CD1c-positive myeloid dendritic cell (primary cell): ENCODE results near the gene CDC42BPA.
"Not testable (repeated sequence)": the region's sequence is repeated elsewhere in the genome, so short reads cannot be mapped to it uniquely, and the experiment has no call there.

Experiments used
- DNase-seq: peaks from one replicate; pipeline ENCODE4 v3.0.0-alpha.2; 2016; ENCODE audit errors: extremely low spot score

Gene CDC42BPA

GRCh38 chr1:227336136-227336535 lies 17.8 kb upstream of the CDC42BPA start:
- not testable (repeated sequence) for DNase-seq

GRCh38 chr1:227335242-227336020 lies 17.1 kb upstream of the CDC42BPA start:
- DNase-seq, result no peak

GRCh38 chr1:227333423-227333822 lies 15.1 kb upstream of the CDC42BPA start:
- DNase-seq, result no peak

- DNase-seq, result no peak
These were observed 12.2 kb upstream of the CDC42BPA start for GRCh38 chr1:227330279-227331076.

GRCh38 chr1:227328405-227329019 lies 10.2 kb upstream of the CDC42BPA start:
- DNase-seq, result no peak

GRCh38 chr1:227325156-227325555 lies 6.9 kb upstream of the CDC42BPA start:
- DNase-seq, result no peak

- DNase-seq, result no peak
These were observed 5.6 kb upstream of the CDC42BPA start for GRCh38 chr1:227323967-227324268.

GRCh38 chr1:227323171-227323966 lies 5.1 kb upstream of the CDC42BPA start:
- no peak for DNase-seq

- no peak for DNase-seq
These were observed 4.1 kb upstream of the CDC42BPA start for GRCh38 chr1:227322376-227322775.

GRCh38 chr1:227321035-227321434 lies 2.7 kb upstream of the CDC42BPA start:
- no peak for DNase-seq

- no peak for DNase-seq
These were observed 2.2 kb upstream of the CDC42BPA start for GRCh38 chr1:227320476-227320875.

- DNase-seq, result peak; percentile 5
These were observed 738 bp upstream of the CDC42BPA start for GRCh38 chr1:227318853-227319607.

GRCh38 chr1:227317523-227318015 lies 723 bp downstream of the CDC42BPA start:
- peak; percentile 5 for DNase-seq

- no peak for DNase-seq
These were observed 1.3 kb downstream of the CDC42BPA start for GRCh38 chr1:227317011-227317451.

GRCh38 chr1:227316456-227316855 lies 1.8 kb downstream of the CDC42BPA start:
- DNase-seq, result no peak

- no peak for DNase-seq
These were observed 2.5 kb downstream of the CDC42BPA start for GRCh38 chr1:227315629-227316346.

- no peak for DNase-seq
These were observed 4.1 kb downstream of the CDC42BPA start for GRCh38 chr1:227314014-227314848.

- DNase-seq, result no peak
These were observed 5.8 kb downstream of the CDC42BPA start for GRCh38 chr1:227312361-227313025.
